H1 (cell line): Measurements from ENCODE around the gene LAP3. TPM values are rescaled to one million over a fixed set of nuclear protein-coding genes. Genes with fewer than 3 reads are reported as not detected.

ENCODE experiments used
- HDAC2 ChIP-seq, 2 experiments: fragments of 300-600 bp in 1 of 2; sonication (generic) in 1 of 2; IDR thresholded peaks; 2 replicates each; pipeline ENCODE4 v1.6.1; 2011 to 2012; ENCODE audit warnings: low read depth in 2 of 2, low read length in 2 of 2, mild to moderate bottlenecking in 2 of 2, moderate library complexity in 2 of 2, borderline replicate concordance in 1 of 2, inconsistent platforms in 1 of 2
- polyA plus RNA-seq, 7 experiments: library from polyadenylated mRNA; depleted of rRNA in 3 of 7; stranded (reverse) in 5 of 7; unstranded in 2 of 7; fragments of >200 nt in 5 of 7; fragments of 200-250 nt in 2 of 7; gene quantifications; 1 replicate in 5 of 7; 2 replicates in 1 of 7; 4 replicates in 1 of 7; pipeline versions ENCODE4 v1.2.1 to v1.2.3, GENCODE V29; 2011 to 2013; ENCODE audit warnings: missing spikeins in 2 of 7, mixed read lengths in 2 of 7
- total RNA-seq: library from RNA; stranded (reverse); fragmentation: NEBNext Ultra II Directional; extraction: Animal tissue kit (Norgen Biotek cat#: 25700); gene quantifications from 2 replicates; pipeline ENCODE4 v1.2.1, GENCODE V29; 2021
- TF ChIP-seq, protein P1 (sequence below), 3 experiments: IDR thresholded peaks; 1 replicate in 2 of 3; 2 replicates in 1 of 3; pipeline versions ENCODE4 v1.5.1 to v1.6.1; 2011; ENCODE audit warnings: low read length in 3 of 3, mild to moderate bottlenecking in 3 of 3, inconsistent platforms in 2 of 3, low read depth in 1 of 3, moderate library complexity in 1 of 3; ENCODE audit not compliant: insufficient read depth in 1 of 3; ENCODE audit errors: control extremely low read depth in 1 of 3

Gene LAP3
- total and polyA plus RNA-seq, 2 of the 8 experiments (the other 6 are each of a cell fraction or from before 2014, with no cell fraction given): 28.3 to 50.9 TPM

DNA sequence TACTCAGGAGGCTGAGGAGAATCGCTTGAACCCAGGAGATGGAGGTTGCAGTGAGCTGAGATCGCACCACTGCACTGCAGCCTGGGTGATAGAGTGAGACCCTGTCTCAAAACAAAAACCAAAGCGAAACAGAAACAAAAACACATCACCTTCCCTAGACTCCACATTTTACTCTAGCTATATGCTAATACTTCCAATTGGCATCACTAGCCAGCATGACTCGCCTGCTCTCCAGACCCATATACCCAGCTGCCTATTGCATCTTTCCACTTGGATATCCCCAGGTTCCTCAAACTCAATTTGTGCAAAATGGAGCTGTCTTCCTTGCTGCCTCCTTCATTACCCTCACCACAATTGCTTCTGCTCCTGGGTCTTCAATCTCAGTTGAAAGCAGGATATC, 22.4 kb upstream of the LAP3 start (continued):
- TF ChIP-seq HDAC2 (IDR thresholded peaks at IDR 0.05; ENCODE audit: borderline replicate concordance in 1 of 2, low read depth in 2 of 2, low read length in 2 of 2): no peak
- TF ChIP-seq, protein P1, sequence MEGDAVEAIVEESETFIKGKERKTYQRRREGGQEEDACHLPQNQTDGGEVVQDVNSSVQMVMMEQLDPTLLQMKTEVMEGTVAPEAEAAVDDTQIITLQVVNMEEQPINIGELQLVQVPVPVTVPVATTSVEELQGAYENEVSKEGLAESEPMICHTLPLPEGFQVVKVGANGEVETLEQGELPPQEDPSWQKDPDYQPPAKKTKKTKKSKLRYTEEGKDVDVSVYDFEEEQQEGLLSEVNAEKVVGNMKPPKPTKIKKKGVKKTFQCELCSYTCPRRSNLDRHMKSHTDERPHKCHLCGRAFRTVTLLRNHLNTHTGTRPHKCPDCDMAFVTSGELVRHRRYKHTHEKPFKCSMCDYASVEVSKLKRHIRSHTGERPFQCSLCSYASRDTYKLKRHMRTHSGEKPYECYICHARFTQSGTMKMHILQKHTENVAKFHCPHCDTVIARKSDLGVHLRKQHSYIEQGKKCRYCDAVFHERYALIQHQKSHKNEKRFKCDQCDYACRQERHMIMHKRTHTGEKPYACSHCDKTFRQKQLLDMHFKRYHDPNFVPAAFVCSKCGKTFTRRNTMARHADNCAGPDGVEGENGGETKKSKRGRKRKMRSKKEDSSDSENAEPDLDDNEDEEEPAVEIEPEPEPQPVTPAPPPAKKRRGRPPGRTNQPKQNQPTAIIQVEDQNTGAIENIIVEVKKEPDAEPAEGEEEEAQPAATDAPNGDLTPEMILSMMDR (IDR thresholded peaks at IDR 0.05; ENCODE audit: control extremely low read depth in 1 of 3, insufficient read depth in 1 of 3, low read depth in 1 of 3, low read length in 3 of 3): no peak
